Stomach (tissue), 4 donors: ENCODE data around the gene SYNPO2.

ENCODE experiments used
- CTCF ChIP-seq, 7 experiments: fragments of 450-650 bp in 4 of 7; fragments of 200-600 bp in 3 of 7; sonication (generic) in 3 of 7; IDR thresholded peaks; one replicate each; pipeline ENCODE4 v1.5.1; 2016 to 2019; ENCODE audit warnings: antibody characterized with exemption in 7 of 7, control low read depth in 2 of 7, mild to moderate bottlenecking in 1 of 7
- POLR2A ChIP-seq, 4 donors: fragments of 450-650 bp; IDR thresholded peaks; one replicate each; pipeline ENCODE4 v1.6.1; 2016; ENCODE audit warnings: antibody characterized with exemption in 4 of 4, control low read depth in 2 of 4, mild to moderate bottlenecking in 1 of 4, moderate library complexity in 1 of 4
- POLR2AphosphoS5 ChIP-seq, 3 donors: sonication (generic); formaldehyde crosslinking; IDR thresholded peaks; one replicate each; pipeline ENCODE4 v1.6.1; 2016; ENCODE audit warnings: antibody characterized with exemption in 3 of 3

GRCh38 chr4:118877797-118878196, 10.9 kb upstream of the SYNPO2 start:
- TF ChIP-seq CTCF (IDR thresholded peaks at IDR 0.05) (no peak), POLR2AphosphoS5 (IDR thresholded peaks at IDR 0.05) (no peak), POLR2A (IDR thresholded peaks at IDR 0.05) (no peak)
